ENCODE results near the gene NLRC3. TPM values are rescaled to one million over a fixed set of nuclear protein-coding genes. Genes with fewer than 3 reads are reported as not detected.

NLRC3 gene
- total RNA-seq, 1 experiment from 2014 or later, result not detected

- Histone ChIP-seq H3K4me1 (0 out of 2 replicates have a peak, but pooled peaks cover 5% of the 10 kb centered on the region), H3K4me3 (ENCODE audit: low read depth, low read length) (no peak overlapping the region), H3K9me3 (no peaks in the 10 kb centered on the region), H3K27me3 (replicated peaks; ENCODE audit: control insufficient read depth, insufficient read depth, low read length) (no peaks in the 10 kb centered on the region), H3K36me3 (ENCODE audit: control insufficient read depth, insufficient read depth, low read length) (no peaks in the 10 kb centered on the region)
- H3K36me3 Mint-ChIP-seq (ENCODE audit: insufficient read depth, unreplicated experiment), result no peaks in the 10 kb centered on the region
- TF ChIP-seq, protein P1, sequence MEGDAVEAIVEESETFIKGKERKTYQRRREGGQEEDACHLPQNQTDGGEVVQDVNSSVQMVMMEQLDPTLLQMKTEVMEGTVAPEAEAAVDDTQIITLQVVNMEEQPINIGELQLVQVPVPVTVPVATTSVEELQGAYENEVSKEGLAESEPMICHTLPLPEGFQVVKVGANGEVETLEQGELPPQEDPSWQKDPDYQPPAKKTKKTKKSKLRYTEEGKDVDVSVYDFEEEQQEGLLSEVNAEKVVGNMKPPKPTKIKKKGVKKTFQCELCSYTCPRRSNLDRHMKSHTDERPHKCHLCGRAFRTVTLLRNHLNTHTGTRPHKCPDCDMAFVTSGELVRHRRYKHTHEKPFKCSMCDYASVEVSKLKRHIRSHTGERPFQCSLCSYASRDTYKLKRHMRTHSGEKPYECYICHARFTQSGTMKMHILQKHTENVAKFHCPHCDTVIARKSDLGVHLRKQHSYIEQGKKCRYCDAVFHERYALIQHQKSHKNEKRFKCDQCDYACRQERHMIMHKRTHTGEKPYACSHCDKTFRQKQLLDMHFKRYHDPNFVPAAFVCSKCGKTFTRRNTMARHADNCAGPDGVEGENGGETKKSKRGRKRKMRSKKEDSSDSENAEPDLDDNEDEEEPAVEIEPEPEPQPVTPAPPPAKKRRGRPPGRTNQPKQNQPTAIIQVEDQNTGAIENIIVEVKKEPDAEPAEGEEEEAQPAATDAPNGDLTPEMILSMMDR (IDR thresholded peaks at IDR 0.05; ENCODE audit: insufficient read depth in 1 of 2, low read depth in 1 of 2, low read length in 1 of 2, severe bottlenecking in 1 of 2, unreplicated experiment in 1 of 2), result no peak
- DNase-seq, result no peak
- H3K9me3 Mint-ChIP-seq (ENCODE audit: unreplicated experiment), result peaks cover 10% of the 10 kb centered on the region
- H3K4me1 Mint-ChIP-seq (ENCODE audit: low read depth, unreplicated experiment), result no peaks in the 10 kb centered on the region
- BruUV-seq (replicated peaks), result no TSS peak
- intact Hi-C loops (cut with micrococcal nuclease; ENCODE audit: unreplicated experiment), result no loop called here
- no peak overlapping the region for H3K27ac Mint-ChIP-seq (ENCODE audit: unreplicated experiment)
- H3K4me3 Mint-ChIP-seq (ENCODE audit: unreplicated experiment), result no peak overlapping the region
- H3K27me3 Mint-ChIP-seq (ENCODE audit: insufficient read depth, unreplicated experiment), result no peaks in the 10 kb centered on the region
- ChIA-PET POLR2A (no interaction called here), CTCF (no interaction called here)
Observed at GRCh38 chr16:3550851-3551847, 26.1 kb downstream of the NLRC3 start.

DNA sequence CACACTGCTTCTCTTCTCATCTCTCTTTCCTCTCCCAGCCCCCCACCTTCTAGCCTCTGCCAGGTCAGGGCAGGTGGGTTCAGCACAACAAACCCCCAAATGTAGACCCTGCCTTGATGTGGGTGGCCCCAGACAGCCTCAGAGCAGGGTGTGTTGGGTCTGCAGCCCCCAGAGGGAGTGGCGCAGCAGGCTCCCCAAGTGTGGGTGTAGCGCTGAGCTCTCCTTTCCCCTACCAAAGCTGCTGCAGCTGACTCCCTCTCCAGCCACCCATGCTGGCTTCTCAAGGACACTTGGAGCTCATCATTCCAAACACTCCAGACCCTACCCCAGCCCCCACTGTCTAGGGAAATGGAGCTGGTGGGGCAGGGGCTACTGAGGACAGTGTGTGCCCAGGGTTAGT is 27.3 kb downstream of the NLRC3 start:
- Histone ChIP-seq H3K4me3 (ENCODE audit: low read depth, low read length) (no peak overlapping the region), H3K27me3 (replicated peaks; ENCODE audit: control insufficient read depth, insufficient read depth, low read length) (no peaks in the 10 kb centered on the region), H3K4me1 (0 out of 2 replicates have a peak, but pooled peaks cover 5% of the 10 kb centered on the region), H3K36me3 (ENCODE audit: control insufficient read depth, insufficient read depth, low read length) (no peaks in the 10 kb centered on the region), H3K9me3 (no peaks in the 10 kb centered on the region)
- Mint-ChIP-seq H3K9me3 (ENCODE audit: unreplicated experiment) (peaks cover 10% of the 10 kb centered on the region), H3K4me1 (ENCODE audit: low read depth, unreplicated experiment) (no peaks in the 10 kb centered on the region), H3K4me3 (ENCODE audit: unreplicated experiment) (no peak overlapping the region), H3K27me3 (ENCODE audit: insufficient read depth, unreplicated experiment) (no peaks in the 10 kb centered on the region), H3K27ac (ENCODE audit: unreplicated experiment) (no peak overlapping the region), H3K36me3 (ENCODE audit: insufficient read depth, unreplicated experiment) (no peaks in the 10 kb centered on the region)
- ChIA-PET POLR2A (no interaction called here), CTCF (no interaction called here)
- BruUV-seq (replicated peaks), result no TSS peak
- TF ChIP-seq, protein P1 (IDR thresholded peaks at IDR 0.05; ENCODE audit: insufficient read depth in 1 of 2, low read depth in 1 of 2, low read length in 1 of 2, severe bottlenecking in 1 of 2, unreplicated experiment in 1 of 2), result no peak
- DNase-seq, result no peak
- intact Hi-C loops (cut with micrococcal nuclease; ENCODE audit: unreplicated experiment), result no loop called here

DNA sequence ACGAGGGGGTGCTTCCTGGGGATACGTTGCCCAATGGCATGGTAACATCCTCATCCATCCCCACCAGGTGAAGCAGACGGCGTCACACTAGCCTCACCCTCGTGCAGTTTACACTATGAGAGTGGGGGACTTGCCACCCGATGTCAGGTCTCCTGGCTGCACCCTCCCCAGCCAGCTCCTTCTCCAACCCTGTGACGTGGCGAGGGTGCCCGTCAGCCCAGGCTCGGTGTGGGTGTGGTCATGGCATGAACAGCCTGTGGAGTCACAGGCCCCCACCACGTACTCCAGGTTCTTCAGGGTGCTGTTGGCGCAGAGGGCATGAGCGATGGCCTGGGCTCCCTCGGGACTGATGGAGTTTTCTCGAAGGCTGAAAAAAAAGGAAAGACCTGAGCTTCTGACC is 28.3 kb downstream of the NLRC3 start:
- CTCF ChIA-PET, result no interaction called here

More for the DNA sequence above, 28.3 kb downstream of the NLRC3 start:
- Mint-ChIP-seq H3K27ac (ENCODE audit: unreplicated experiment) (no peak overlapping the region), H3K9me3 (ENCODE audit: unreplicated experiment) (peaks cover 10% of the 10 kb centered on the region), H3K27me3 (ENCODE audit: insufficient read depth, unreplicated experiment) (no peaks in the 10 kb centered on the region), H3K4me3 (ENCODE audit: unreplicated experiment) (no peak overlapping the region), H3K36me3 (ENCODE audit: insufficient read depth, unreplicated experiment) (no peaks in the 10 kb centered on the region), H3K4me1 (ENCODE audit: low read depth, unreplicated experiment) (no peaks in the 10 kb centered on the region)
- Histone ChIP-seq H3K9me3 (no peaks in the 10 kb centered on the region), H3K4me3 (ENCODE audit: low read depth, low read length) (no peak overlapping the region), H3K4me1 (0 out of 2 replicates have a peak, but pooled peaks cover 5% of the 10 kb centered on the region), H3K36me3 (ENCODE audit: control insufficient read depth, insufficient read depth, low read length) (no peaks in the 10 kb centered on the region), H3K27me3 (replicated peaks; ENCODE audit: control insufficient read depth, insufficient read depth, low read length) (no peaks in the 10 kb centered on the region)
- no peak for DNase-seq
- POLR2A ChIA-PET, result no interaction called here
- TF ChIP-seq, protein P1 (IDR thresholded peaks at IDR 0.05; ENCODE audit: insufficient read depth in 1 of 2, low read depth in 1 of 2, low read length in 1 of 2, severe bottlenecking in 1 of 2, unreplicated experiment in 1 of 2), result no peak
- BruUV-seq (replicated peaks), result no TSS peak
- intact Hi-C loops (cut with micrococcal nuclease; ENCODE audit: unreplicated experiment), result no loop called here

All from Caco-2 (cell line).